Stimulated activated effector memory CD8-positive, alpha-beta T cell treated with anti-CD3 and anti-CD28 coated beads, Interleukin-12 subunit alpha, Interleukin-12 subunit beta, amount 100 ng/mL, for 72 hours (primary cell): ENCODE data around the gene RNU6-8.
A peak's percentile ranks its signal among the peaks of the same experiment; 100 is the strongest.

Source experiments
- ATAC-seq: fragments of 150-1000 bp; cut with Tn5 transposase; 2 replicates; pipeline ENCODE4 v1.10.0; 2021
- DNase-seq, 2 donors: peaks; one replicate each; pipeline ENCODE4 v3.0.0; 2021 to 2022; ENCODE audit warnings: low spot score in 2 of 2
- H3K27ac Mint-ChIP-seq: one replicate; pipeline ENCODE4 v1.8.0; 2022; ENCODE audit warnings: mild to moderate bottlenecking, mixed read lengths
- H3K36me3 Mint-ChIP-seq: one replicate; pipeline ENCODE4 v1.8.0; 2022; ENCODE audit warnings: mild to moderate bottlenecking, mixed read lengths
- H3K4me1 Mint-ChIP-seq: one replicate; pipeline ENCODE4 v1.8.0; 2022; ENCODE audit warnings: mixed read lengths
- H3K4me3 Mint-ChIP-seq: one replicate; pipeline ENCODE4 v1.8.0; 2022; ENCODE audit warnings: mild to moderate bottlenecking, mixed read lengths
- H3K9me3 Mint-ChIP-seq: one replicate; pipeline ENCODE4 v1.8.0; 2022; ENCODE audit warnings: mixed read lengths

RNU6-8 gene

GRCh38 chr14:32202998-32203882 is at the start of gene RNU6-8:
Gene RNU6-8, minus strand, starts transcription at chr14:32203269.
- ATAC-seq (peak; percentile 90), DNase-seq (peak; percentile 75 to 88)
- Mint-ChIP-seq H3K9me3 (no peaks in the 10 kb centered on the region), H3K27ac (peak within 1 kb of the TSS; percentile 97), H3K4me3 (peak within 1 kb of the TSS; percentile 84), H3K36me3 (peaks cover 22% of the 10 kb centered on the region), H3K4me1 (peaks cover 46% of the 10 kb centered on the region)

- Mint-ChIP-seq H3K9me3 (no peaks in the 10 kb centered on the region), H3K4me3 (no peak overlapping the region), H3K4me1 (no peaks in the 10 kb centered on the region), H3K27ac (no peak overlapping the region), H3K36me3 (no peaks in the 10 kb centered on the region)
- peak; percentile 14 to 60 for DNase-seq
- peak; percentile 89 for ATAC-seq
Measured at GRCh38 chr14:32252030-32252670, 49.1 kb upstream of the RNU6-8 start.

- Mint-ChIP-seq H3K4me3 (no peak overlapping the region), H3K36me3 (no peaks in the 10 kb centered on the region), H3K4me1 (no peaks in the 10 kb centered on the region), H3K9me3 (no peaks in the 10 kb centered on the region), H3K27ac (no peak overlapping the region)
- no peak for DNase-seq
- ATAC-seq = no peak
Measured at GRCh38 chr14:32251530-32251929, 48.5 kb upstream of the RNU6-8 start.

DNA sequence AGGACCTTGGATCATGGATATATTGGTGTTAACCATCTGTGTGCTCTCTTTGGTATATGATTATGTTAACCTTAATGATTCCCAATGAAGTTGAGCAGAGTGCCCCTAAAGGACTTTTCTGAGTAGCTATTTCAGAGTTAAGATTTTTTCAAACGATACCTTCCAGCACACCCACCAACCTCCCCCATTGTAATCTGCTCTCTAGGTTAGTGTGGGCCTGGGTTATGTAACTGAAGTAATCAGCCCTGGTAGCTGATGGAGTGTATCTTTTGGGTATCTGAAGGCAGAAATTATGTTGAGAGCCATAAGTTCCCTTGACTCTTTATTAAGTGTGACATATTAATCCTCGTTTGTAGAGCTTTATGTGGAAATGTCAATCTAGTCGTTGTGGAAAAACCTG is 47.6 kb upstream of the RNU6-8 start:
- H3K4me1 Mint-ChIP-seq = no peaks in the 10 kb centered on the region
- DNase-seq (no peak), ATAC-seq (no peak)
- no peaks in the 10 kb centered on the region for H3K9me3 Mint-ChIP-seq
- H3K27ac Mint-ChIP-seq = no peak overlapping the region
- H3K36me3 Mint-ChIP-seq = no peaks in the 10 kb centered on the region
- H3K4me3 Mint-ChIP-seq = no peak overlapping the region

DNA sequence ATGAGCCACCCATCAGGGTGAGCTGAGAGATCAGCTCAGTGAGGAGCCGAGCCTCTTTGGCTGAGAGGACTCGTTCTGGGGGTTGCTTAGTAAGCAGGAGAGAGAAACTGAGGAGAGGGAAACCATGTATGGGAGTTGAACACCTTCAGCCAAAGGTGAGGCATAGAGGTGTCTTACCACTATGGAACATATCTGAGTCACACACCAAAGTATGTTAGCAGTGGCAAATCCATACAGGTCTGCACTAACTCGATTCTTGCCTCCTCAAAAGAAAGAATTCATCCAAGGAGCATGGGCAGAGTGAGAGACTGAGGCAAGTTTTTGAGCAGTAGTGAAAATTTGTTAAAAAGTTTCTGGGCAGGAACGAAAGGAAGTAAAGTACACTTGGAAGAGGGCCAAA is 46.7 kb upstream of the RNU6-8 start:
- Mint-ChIP-seq H3K4me3 (no peak overlapping the region), H3K36me3 (no peaks in the 10 kb centered on the region), H3K27ac (no peak overlapping the region), H3K9me3 (no peaks in the 10 kb centered on the region), H3K4me1 (no peaks in the 10 kb centered on the region)
- DNase-seq (no peak), ATAC-seq (no peak)

GRCh38 chr14:32249371-32249770 is 46.3 kb upstream of the RNU6-8 start:
- no peak for DNase-seq
- no peaks in the 10 kb centered on the region for H3K4me1 Mint-ChIP-seq
- no peak overlapping the region for H3K27ac Mint-ChIP-seq
- H3K36me3 Mint-ChIP-seq = no peaks in the 10 kb centered on the region
- ATAC-seq = no peak
- no peak overlapping the region for H3K4me3 Mint-ChIP-seq
- no peaks in the 10 kb centered on the region for H3K9me3 Mint-ChIP-seq

- DNase-seq (no peak), ATAC-seq (no peak)
- Mint-ChIP-seq H3K4me3 (no peak overlapping the region), H3K9me3 (no peaks in the 10 kb centered on the region), H3K4me1 (no peaks in the 10 kb centered on the region), H3K36me3 (no peaks in the 10 kb centered on the region), H3K27ac (peak overlapping the region; percentile 17)
Measured at GRCh38 chr14:32246751-32247150, 43.7 kb upstream of the RNU6-8 start.

DNA sequence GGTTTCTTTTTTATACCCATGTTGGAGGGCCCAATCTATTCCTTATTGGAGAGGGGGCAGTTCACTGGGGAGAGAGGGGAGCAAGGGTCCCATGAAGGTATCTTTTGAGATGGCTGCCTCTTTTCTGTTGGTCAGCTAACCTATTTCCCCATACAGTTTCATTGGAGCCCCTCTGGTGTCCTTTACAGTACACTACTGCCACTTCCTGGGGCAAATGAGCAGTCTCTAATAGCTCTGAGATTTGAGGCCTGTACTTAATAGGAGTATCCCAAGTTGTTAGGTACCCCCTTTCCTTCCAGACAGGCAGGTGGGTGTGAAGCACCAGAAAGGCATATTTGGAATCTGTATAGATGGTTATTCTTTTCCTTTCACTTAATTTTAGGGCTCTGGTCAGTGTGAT is 41.3 kb upstream of the RNU6-8 start:
- DNase-seq (no peak), ATAC-seq (no peak)
- Mint-ChIP-seq H3K27ac (no peak overlapping the region), H3K36me3 (no peaks in the 10 kb centered on the region), H3K9me3 (no peaks in the 10 kb centered on the region), H3K4me3 (no peak overlapping the region), H3K4me1 (no peaks in the 10 kb centered on the region)

- Mint-ChIP-seq H3K27ac (no peak overlapping the region), H3K4me3 (no peak overlapping the region), H3K9me3 (no peaks in the 10 kb centered on the region), H3K4me1 (no peaks in the 10 kb centered on the region), H3K36me3 (no peaks in the 10 kb centered on the region)
- no peak for DNase-seq
- ATAC-seq = no peak
Measured at GRCh38 chr14:32233260-32233659, 30.2 kb upstream of the RNU6-8 start.

DNA sequence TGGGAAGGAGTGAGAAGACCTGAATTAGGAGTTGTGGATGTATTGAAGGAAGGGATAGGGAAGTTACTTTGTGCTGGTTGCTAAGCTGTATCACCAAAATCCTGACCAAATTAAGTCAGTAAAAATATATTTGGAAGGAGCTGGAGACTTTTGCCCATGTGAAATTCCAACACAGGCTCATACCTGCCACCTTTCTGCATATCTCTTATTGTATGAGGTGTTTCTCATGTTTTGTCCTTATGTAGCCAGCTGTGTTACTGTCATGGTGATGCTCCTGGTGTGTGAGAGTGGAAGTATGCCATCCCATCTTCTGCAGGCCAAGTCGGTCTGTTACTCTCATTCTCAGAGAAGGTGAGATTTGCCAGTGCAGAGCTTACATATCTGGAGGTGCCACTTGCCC is 29.4 kb upstream of the RNU6-8 start:
- H3K27ac Mint-ChIP-seq = no peak overlapping the region
- no peak for DNase-seq
- H3K36me3 Mint-ChIP-seq = no peaks in the 10 kb centered on the region
- H3K4me1 Mint-ChIP-seq = no peaks in the 10 kb centered on the region
- no peak overlapping the region for H3K4me3 Mint-ChIP-seq
- ATAC-seq = no peak
- H3K9me3 Mint-ChIP-seq = no peaks in the 10 kb centered on the region

- Mint-ChIP-seq H3K9me3 (no peaks in the 10 kb centered on the region), H3K4me3 (no peak overlapping the region), H3K27ac (no peak overlapping the region), H3K4me1 (no peaks in the 10 kb centered on the region), H3K36me3 (no peaks in the 10 kb centered on the region)
- DNase-seq = no peak
- no peak for ATAC-seq
Measured at GRCh38 chr14:32230695-32231280, 27.7 kb upstream of the RNU6-8 start.

GRCh38 chr14:32230181-32230580 is 27.1 kb upstream of the RNU6-8 start:
- H3K9me3 Mint-ChIP-seq = no peaks in the 10 kb centered on the region
- H3K4me3 Mint-ChIP-seq = no peak overlapping the region
- DNase-seq (no peak), ATAC-seq (no peak)
- H3K27ac Mint-ChIP-seq = no peak overlapping the region
- no peaks in the 10 kb centered on the region for H3K36me3 Mint-ChIP-seq
- H3K4me1 Mint-ChIP-seq = no peaks in the 10 kb centered on the region

DNA sequence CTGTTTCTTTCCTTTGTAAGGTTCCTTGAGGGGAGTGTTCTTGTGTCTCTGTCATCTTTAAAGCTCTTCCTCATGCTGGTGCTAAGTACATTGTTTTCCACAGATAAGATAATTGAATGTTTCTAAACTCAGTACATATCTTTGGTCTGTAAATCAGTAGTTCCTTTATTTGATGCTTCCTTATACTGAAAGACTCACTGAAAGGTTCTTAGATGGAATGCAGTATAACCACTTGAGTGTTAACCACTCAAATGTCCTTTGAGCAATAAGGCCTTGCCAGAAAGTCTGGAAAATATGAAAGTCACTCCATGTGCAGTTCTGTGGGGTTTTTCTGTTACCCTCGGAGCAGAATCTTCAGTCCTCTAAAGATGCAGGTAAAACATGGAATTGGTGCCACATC is 23.0 kb upstream of the RNU6-8 start:
- H3K9me3 Mint-ChIP-seq = no peaks in the 10 kb centered on the region
- no peak for DNase-seq

GRCh38 chr14:32225378-32225920 is 22.4 kb upstream of the RNU6-8 start:
- Mint-ChIP-seq H3K4me1 (no peaks in the 10 kb centered on the region), H3K9me3 (no peaks in the 10 kb centered on the region), H3K36me3 (no peaks in the 10 kb centered on the region), H3K4me3 (no peak overlapping the region), H3K27ac (no peak overlapping the region)
- DNase-seq (no peak), ATAC-seq (no peak)

More for the DNA sequence above, 23.0 kb upstream of the RNU6-8 start:
- Mint-ChIP-seq H3K4me1 (no peaks in the 10 kb centered on the region), H3K36me3 (no peaks in the 10 kb centered on the region), H3K27ac (no peak overlapping the region), H3K4me3 (no peak overlapping the region)
- no peak for ATAC-seq

- no peak for DNase-seq
- no peaks in the 10 kb centered on the region for H3K4me1 Mint-ChIP-seq
- H3K27ac Mint-ChIP-seq = no peak overlapping the region
Measured at GRCh38 chr14:32224737-32225377, 21.8 kb upstream of the RNU6-8 start.

More at GRCh38 chr14:32224737-32225377, 21.8 kb upstream of the RNU6-8 start:
- Mint-ChIP-seq H3K4me3 (no peak overlapping the region), H3K36me3 (no peaks in the 10 kb centered on the region), H3K9me3 (no peaks in the 10 kb centered on the region)
- ATAC-seq = peak; percentile 64
